GM18502 (cell line): ENCODE data around the gene SCAF11.

Experiments used
- ATAC-seq: cut with Tn5 transposase; IDR thresholded peaks from one replicate; pipeline ENCODE4 v1.9.1; 2021; ENCODE audit warnings: mild to moderate bottlenecking; ENCODE audit not compliant: unreplicated experiment, poor library complexity

SCAF11 gene

GRCh38 chr12:45933504-45933903 is 56.9 kb downstream of the SCAF11 start:
- ATAC-seq = no peak

- ATAC-seq = no peak
Observed at GRCh38 chr12:45930369-45930768, 60.0 kb downstream of the SCAF11 start.

GRCh38 chr12:45928309-45928708 is 62.1 kb downstream of the SCAF11 start:
- no peak for ATAC-seq

GRCh38 chr12:45918818-45919217 is 71.6 kb downstream of the SCAF11 start:
- ATAC-seq = no peak

GRCh38 chr12:45915405-45915804 is 75.0 kb downstream of the SCAF11 start:
- no peak for ATAC-seq

GRCh38 chr12:45914090-45914489 is 76.3 kb downstream of the SCAF11 start:
- peak; percentile 59 for ATAC-seq

GRCh38 chr12:45913631-45914030 is 76.7 kb downstream of the SCAF11 start:
- no peak for ATAC-seq

GRCh38 chr12:45912774-45913173 is 77.6 kb downstream of the SCAF11 start:
- no peak for ATAC-seq

- ATAC-seq = no peak
Observed at GRCh38 chr12:45909041-45909713, 81.2 kb downstream of the SCAF11 start.

- peak; percentile 89 for ATAC-seq
Observed at GRCh38 chr12:45907955-45908354, 82.4 kb downstream of the SCAF11 start.

GRCh38 chr12:45898094-45898493 is 92.3 kb downstream of the SCAF11 start:
- no peak for ATAC-seq

GRCh38 chr12:45895961-45896360 is 94.4 kb downstream of the SCAF11 start:
- no peak for ATAC-seq

GRCh38 chr12:45893240-45893639 is 97.1 kb downstream of the SCAF11 start:
- ATAC-seq = no peak

GRCh38 chr12:45890276-45890675 is 100.1 kb downstream of the SCAF11 start:
- no peak for ATAC-seq

- no peak for ATAC-seq
Observed at GRCh38 chr12:45887544-45887943, 102.8 kb downstream of the SCAF11 start.

- ATAC-seq = no peak
Observed at GRCh38 chr12:45886685-45887084, 103.7 kb downstream of the SCAF11 start.

GRCh38 chr12:45883187-45883586 is 107.2 kb downstream of the SCAF11 start:
- no peak for ATAC-seq

- ATAC-seq = no peak
Observed at GRCh38 chr12:45880533-45880932, 109.8 kb downstream of the SCAF11 start.

GRCh38 chr12:45879363-45879895 is 110.9 kb downstream of the SCAF11 start:
- no peak for ATAC-seq

GRCh38 chr12:45878630-45879255 is 111.6 kb downstream of the SCAF11 start:
- no peak for ATAC-seq

- no peak for ATAC-seq
Observed at GRCh38 chr12:45877069-45877468, 113.3 kb downstream of the SCAF11 start.

- ATAC-seq = no peak
Observed at GRCh38 chr12:45872446-45872845, 117.9 kb downstream of the SCAF11 start.
